OCI-LY7 (cell line): ENCODE results near the gene UNC80.

Source experiments
- CTCF ChIP-seq: fragments of 200-600 bp; sonication (generic); conservative IDR thresholded peaks from 2 replicates; pipeline ENCODE4 v1.5.1; 2014; ENCODE audit warnings: mild to moderate bottlenecking, antibody characterized with exemption, low read length, moderate library complexity, mixed read lengths
- EZH2phosphoT487 ChIP-seq: fragments of 200-600 bp; sonication (generic); IDR thresholded peaks from 2 replicates; pipeline ENCODE4 v1.6.1; 2018; ENCODE audit warnings: low read depth, borderline replicate concordance, mild to moderate bottlenecking, mixed run types, antibody characterized with exemption, low read length, moderate library complexity, mixed read lengths

GRCh38 chr2:210000464-210001324, 229.1 kb downstream of the UNC80 start:
- TF ChIP-seq CTCF (no peak), EZH2phosphoT487 (no peak)
